Endodermal cell (in vitro differentiated cells): ENCODE data around the gene PCSK6. TPM values are rescaled to one million over a fixed set of nuclear protein-coding genes. Genes with fewer than 3 reads are reported as not detected.

Experiments used
- DNase-seq: peaks from one replicate; pipeline ENCODE4 v3.0.0-alpha.2; 2017
- H3K27ac ChIP-seq: 2 replicates; pipeline ENCODE4 v1.5.1; 2013; ENCODE audit warnings: mild to moderate bottlenecking, low read depth, low read length, moderate library complexity
- H3K27me3 ChIP-seq: 2 replicates; pipeline ENCODE4 v1.6.1; 2013; ENCODE audit warnings: mild to moderate bottlenecking, low read length, moderate library complexity; ENCODE audit not compliant: insufficient read depth, control insufficient read depth, poor library complexity, severe bottlenecking
- H3K36me3 ChIP-seq: 2 replicates; pipeline ENCODE4 v1.7.0; 2013; ENCODE audit warnings: mild to moderate bottlenecking, low read length, moderate library complexity; ENCODE audit not compliant: control insufficient read depth, insufficient read depth
- H3K4me1 ChIP-seq: one replicate; pipeline ENCODE4 v1.7.0; 2013; ENCODE audit warnings: low read length; ENCODE audit not compliant: control insufficient read depth, insufficient read depth
- H3K4me3 ChIP-seq: 2 replicates; pipeline ENCODE4 v1.5.1; 2013; ENCODE audit warnings: mild to moderate bottlenecking, low read length, moderate library complexity
- H3K9ac ChIP-seq: 2 replicates; pipeline ENCODE4 v1.6.1; 2013; ENCODE audit warnings: mild to moderate bottlenecking, low read length, moderate library complexity; ENCODE audit not compliant: poor library complexity, severe bottlenecking; ENCODE audit errors: extremely low read depth
- H3K9me3 ChIP-seq: 2 replicates; pipeline ENCODE4 v1.6.1; 2013; ENCODE audit warnings: mild to moderate bottlenecking, low read length, moderate library complexity; ENCODE audit not compliant: control insufficient read depth
- H3K27ac Mint-ChIP-seq: 2 replicates; pipeline ENCODE4 v1.8.0; 2020; ENCODE audit warnings: mixed read lengths
- H3K27me3 Mint-ChIP-seq: 2 replicates; pipeline ENCODE4 v1.8.0; 2021; ENCODE audit warnings: mild to moderate bottlenecking, mixed read lengths; ENCODE audit not compliant: insufficient read depth
- H3K36me3 Mint-ChIP-seq: 2 replicates; pipeline ENCODE4 v1.8.0; 2020; ENCODE audit warnings: low read depth, mixed read lengths
- H3K4me1 Mint-ChIP-seq: 2 replicates; pipeline ENCODE4 v1.8.0; 2020; ENCODE audit warnings: mixed read lengths
- H3K4me3 Mint-ChIP-seq: 2 replicates; pipeline ENCODE4 v1.8.0; 2020; ENCODE audit warnings: mild to moderate bottlenecking, moderate library complexity, mixed read lengths
- H3K9me3 Mint-ChIP-seq: 2 replicates; pipeline ENCODE4 v1.8.0; 2020; ENCODE audit warnings: mild to moderate bottlenecking, mixed read lengths
- WGBS, 2 experiments: methylation state at CpG; one replicate each; pipeline versions ENCODE4 v1.1.5 to v1.1.7; 2013; ENCODE audit warnings: missing lambda C conversion rate in 2 of 2, mixed read lengths in 1 of 2; ENCODE audit not compliant: insufficient coverage in 1 of 2, insufficient read length in 1 of 2; 5-methylcytosine and 5-hydroxymethylcytosine counted together
- total RNA-seq, 2 donors: library from RNA; stranded (reverse); fragmentation: NEBNext Ultra II Directional in 1 of 2; extraction: Animal tissue kit (Norgen Biotek cat#: 25700) in 1 of 2; gene quantifications; 2 replicates in 1 of 2; 3 replicates in 1 of 2; pipeline ENCODE4 v1.2.1, GENCODE V29; 2021
- TF ChIP-seq, protein P1 (sequence below): fragments of 200-600 bp; sonication (generic); conservative IDR thresholded peaks from 2 replicates; pipeline ENCODE4 v1.5.0; 2021; ENCODE audit warnings: antibody characterized with exemption, mild to moderate bottlenecking

The PCSK6 gene
- total RNA-seq, 2 donors from 2014 or later = 6.6 to 9.8 TPM

DNA sequence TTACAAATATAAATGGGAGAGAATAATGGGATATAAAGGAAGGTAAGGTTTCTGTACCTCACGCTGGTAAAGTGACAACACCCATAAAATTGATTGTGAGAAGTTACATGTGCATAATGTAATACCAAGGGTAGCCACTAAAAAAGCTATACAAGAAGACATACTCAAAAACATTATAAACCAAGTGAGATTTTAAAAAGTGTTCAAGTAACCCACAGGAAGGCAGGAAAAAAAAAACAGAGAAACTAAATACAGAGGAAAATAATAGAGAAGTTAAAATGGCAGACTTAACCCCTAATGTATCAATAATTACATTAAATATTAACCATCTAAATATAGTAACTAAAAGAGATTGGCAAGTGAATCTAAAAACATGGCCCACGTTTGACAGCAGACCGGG lies 76.3 kb downstream of the PCSK6 start:
- WGBS, 2 experiments = 83% methylated on average over 3 of the region's 3 CpGs; no CpG with 5 or more reads in 1 of the 2 experiments
- DNase-seq = no peak
- Histone ChIP-seq H3K9me3 (no peaks in the 10 kb centered on the region), H3K9ac (no peak overlapping the region), H3K27me3 (no peaks in the 10 kb centered on the region), H3K4me1 (no peaks in the 10 kb centered on the region), H3K27ac (no peak overlapping the region), H3K36me3 (no peaks in the 10 kb centered on the region), H3K4me3 (no peak overlapping the region)
- H3K4me3 Mint-ChIP-seq = no peak overlapping the region
- H3K27ac Mint-ChIP-seq = no peak overlapping the region
- H3K4me1 Mint-ChIP-seq = no peaks in the 10 kb centered on the region
- H3K27me3 Mint-ChIP-seq = peaks cover 2% of the 10 kb centered on the region
- TF ChIP-seq, protein P1, sequence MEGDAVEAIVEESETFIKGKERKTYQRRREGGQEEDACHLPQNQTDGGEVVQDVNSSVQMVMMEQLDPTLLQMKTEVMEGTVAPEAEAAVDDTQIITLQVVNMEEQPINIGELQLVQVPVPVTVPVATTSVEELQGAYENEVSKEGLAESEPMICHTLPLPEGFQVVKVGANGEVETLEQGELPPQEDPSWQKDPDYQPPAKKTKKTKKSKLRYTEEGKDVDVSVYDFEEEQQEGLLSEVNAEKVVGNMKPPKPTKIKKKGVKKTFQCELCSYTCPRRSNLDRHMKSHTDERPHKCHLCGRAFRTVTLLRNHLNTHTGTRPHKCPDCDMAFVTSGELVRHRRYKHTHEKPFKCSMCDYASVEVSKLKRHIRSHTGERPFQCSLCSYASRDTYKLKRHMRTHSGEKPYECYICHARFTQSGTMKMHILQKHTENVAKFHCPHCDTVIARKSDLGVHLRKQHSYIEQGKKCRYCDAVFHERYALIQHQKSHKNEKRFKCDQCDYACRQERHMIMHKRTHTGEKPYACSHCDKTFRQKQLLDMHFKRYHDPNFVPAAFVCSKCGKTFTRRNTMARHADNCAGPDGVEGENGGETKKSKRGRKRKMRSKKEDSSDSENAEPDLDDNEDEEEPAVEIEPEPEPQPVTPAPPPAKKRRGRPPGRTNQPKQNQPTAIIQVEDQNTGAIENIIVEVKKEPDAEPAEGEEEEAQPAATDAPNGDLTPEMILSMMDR = peak; percentile 43
- peaks cover 6% of the 10 kb centered on the region for H3K36me3 Mint-ChIP-seq
- peaks cover 9% of the 10 kb centered on the region for H3K9me3 Mint-ChIP-seq

DNA sequence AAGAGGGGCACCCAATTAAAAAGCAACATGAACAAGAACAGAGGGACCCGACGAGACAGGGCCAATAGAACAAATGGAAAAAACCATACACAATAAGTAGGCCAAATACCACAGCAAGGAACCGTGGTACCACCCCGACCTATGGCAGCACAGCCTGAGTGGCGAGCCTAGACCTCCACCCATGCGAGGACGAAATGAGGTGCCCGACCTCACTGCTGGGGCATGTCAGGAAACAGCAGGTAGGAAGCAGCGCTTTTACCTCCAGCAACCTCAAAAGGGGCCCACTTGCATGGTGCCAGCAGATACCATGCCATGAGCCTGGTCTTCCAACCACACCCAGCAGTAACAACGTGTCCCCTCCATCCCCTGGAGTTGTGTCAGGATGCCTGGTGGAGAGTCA lies 77.9 kb downstream of the PCSK6 start:
- TF ChIP-seq, protein P1 = no peak
- Histone ChIP-seq H3K36me3 (no peaks in the 10 kb centered on the region), H3K4me1 (no peaks in the 10 kb centered on the region), H3K27me3 (no peaks in the 10 kb centered on the region), H3K27ac (no peak overlapping the region), H3K9ac (no peak overlapping the region), H3K4me3 (no peak overlapping the region), H3K9me3 (no peaks in the 10 kb centered on the region)
- Mint-ChIP-seq H3K27me3 (peaks cover 2% of the 10 kb centered on the region), H3K4me1 (peaks cover 3% of the 10 kb centered on the region), H3K36me3 (peaks cover 3% of the 10 kb centered on the region), H3K4me3 (no peak overlapping the region), H3K27ac (no peak overlapping the region), H3K9me3 (peaks cover 4% of the 10 kb centered on the region)
- 86 to 88% methylated on average over 8 to 10 of the region's 10 CpGs for WGBS, 2 experiments
- DNase-seq = no peak

DNA sequence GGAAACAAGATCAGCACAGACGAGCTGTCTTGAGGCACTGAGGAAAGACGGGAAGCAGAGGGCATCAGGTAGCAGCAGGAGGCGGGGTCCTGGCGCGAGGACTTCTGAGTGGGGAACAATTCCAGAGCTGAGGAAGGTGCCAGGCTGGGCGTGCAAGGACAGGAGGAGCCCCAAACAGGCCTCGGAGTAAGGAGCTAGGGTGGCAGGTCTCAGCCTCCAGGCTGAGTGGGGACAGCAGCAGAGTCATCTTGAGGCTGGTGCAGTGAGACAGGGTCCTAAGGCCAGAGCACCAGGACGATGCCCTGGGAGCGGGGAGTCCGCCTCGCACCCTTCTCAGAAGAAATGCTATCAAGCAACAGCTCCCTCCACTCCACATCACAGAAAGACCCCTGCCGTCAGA lies 78.4 kb downstream of the PCSK6 start:
- no peak overlapping the region for H3K27ac ChIP-seq
- DNase-seq = no peak
- no peak overlapping the region for H3K9ac ChIP-seq
- H3K36me3 ChIP-seq = no peaks in the 10 kb centered on the region
- H3K9me3 ChIP-seq = no peaks in the 10 kb centered on the region
- H3K4me1 Mint-ChIP-seq = peaks cover 8% of the 10 kb centered on the region
- H3K27me3 ChIP-seq = no peaks in the 10 kb centered on the region
- no peak overlapping the region for H3K4me3 Mint-ChIP-seq
- no peak overlapping the region for H3K4me3 ChIP-seq
- 86 to 87% methylated on average over 8 to 12 of the region's 12 CpGs for WGBS, 2 experiments
- H3K9me3 Mint-ChIP-seq = peaks cover 2% of the 10 kb centered on the region
- H3K27me3 Mint-ChIP-seq = peaks cover 2% of the 10 kb centered on the region
- H3K36me3 Mint-ChIP-seq = peaks cover 1% of the 10 kb centered on the region
- no peak overlapping the region for H3K27ac Mint-ChIP-seq
- no peaks in the 10 kb centered on the region for H3K4me1 ChIP-seq
- TF ChIP-seq, protein P1 = no peak
